Caco-2 (cell line): ENCODE data around the gene NECAP2. TPM values are rescaled to one million over a fixed set of nuclear protein-coding genes. Genes with fewer than 3 reads are reported as not detected.
"Not testable (repeated sequence)": the region's sequence is repeated elsewhere in the genome, so short reads cannot be mapped to it uniquely, and the experiment has no call there.

Experiments used
- BruUV-seq: library from RNA; stranded (reverse); fragments of 400-500 nt; replicated peaks from 2 replicates; lab custom pipeline; 2021; lab: Mats Ljungman, UMichigan
- CTCF ChIA-PET: fragments of 300-600 bp; sonication (Branson Sonifier 250); formaldehyde crosslinking; loops from one replicate; lab custom pipeline; 2022; ENCODE audit warnings: antibody characterized with exemption; lab: Charles Lee
- POLR2A ChIA-PET: fragments of 300-600 bp; sonication (Branson Sonifier 250); formaldehyde crosslinking; loops from one replicate; lab custom pipeline; 2022; ENCODE audit warnings: antibody characterized with exemption; lab: Charles Lee
- DNase-seq, 2 experiments: peaks; one replicate each; pipeline versions ENCODE4 v3.0.0 to v3.0.0-alpha.2; 2020 to 2022
- H3K27me3 ChIP-seq: replicated peaks from 2 replicates; pipeline ENCODE4 v1.6.0; 2011; ENCODE audit warnings: low read length; ENCODE audit not compliant: control insufficient read depth, insufficient read depth
- H3K36me3 ChIP-seq: 2 replicates; pipeline ENCODE4 v1.5.1; 2011; ENCODE audit warnings: low read length; ENCODE audit not compliant: control insufficient read depth, insufficient read depth
- H3K4me1 ChIP-seq: fragments of 250-450 bp; sonication (Bioruptor Pico); 2 replicates; pipeline ENCODE4 v1.5.1; 2020; ENCODE audit warnings: mild to moderate bottlenecking
- H3K4me3 ChIP-seq: 2 replicates; pipeline ENCODE4 v1.5.1; 2011; ENCODE audit warnings: low read depth, mild to moderate bottlenecking, control low read depth, low read length
- H3K9me3 ChIP-seq: fragments of 250-450 bp; sonication (Bioruptor Pico); 2 replicates; pipeline ENCODE4 v1.5.1; 2020; ENCODE audit warnings: mild to moderate bottlenecking, moderate library complexity
- H3K27ac Mint-ChIP-seq: one replicate; pipeline ENCODE4 v1.8.0; 2022; ENCODE audit warnings: mixed read lengths; ENCODE audit not compliant: unreplicated experiment
- H3K27me3 Mint-ChIP-seq: one replicate; pipeline ENCODE4 v1.8.0; 2022; ENCODE audit warnings: mixed read lengths; ENCODE audit not compliant: insufficient read depth, unreplicated experiment
- H3K36me3 Mint-ChIP-seq: one replicate; pipeline ENCODE4 v1.8.0; 2022; ENCODE audit warnings: mild to moderate bottlenecking, mixed read lengths; ENCODE audit not compliant: insufficient read depth, unreplicated experiment
- H3K4me1 Mint-ChIP-seq: one replicate; pipeline ENCODE4 v1.8.0; 2022; ENCODE audit warnings: low read depth, mixed read lengths; ENCODE audit not compliant: unreplicated experiment
- H3K4me3 Mint-ChIP-seq: one replicate; pipeline ENCODE4 v1.8.0; 2022; ENCODE audit warnings: mild to moderate bottlenecking, moderate library complexity, mixed read lengths; ENCODE audit not compliant: unreplicated experiment
- H3K9me3 Mint-ChIP-seq: one replicate; pipeline ENCODE4 v1.8.0; 2022; ENCODE audit warnings: mixed read lengths; ENCODE audit not compliant: unreplicated experiment
- CTCF ChIP-seq, 2 experiments: fragments of 200-600 bp in 1 of 2; IDR thresholded peaks; 1 replicate in 1 of 2; 2 replicates in 1 of 2; pipeline versions ENCODE4 v1.5.1 to v1.8.0; 2011 to 2022; ENCODE audit warnings: antibody characterized with exemption in 1 of 2, control low read depth in 1 of 2, inconsistent platforms in 1 of 2, low read depth in 1 of 2, low read length in 1 of 2, mild to moderate bottlenecking in 1 of 2, moderate library complexity in 1 of 2; ENCODE audit not compliant: insufficient read depth in 1 of 2, severe bottlenecking in 1 of 2, unreplicated experiment in 1 of 2
- intact Hi-C: fragments of 100-400 bp; cut with micrococcal nuclease; formaldehyde crosslinking; loops from one replicate; pipeline ENCODE4 v1.10.0; 2022; ENCODE audit not compliant: unreplicated experiment
- total RNA-seq: library from RNA; stranded (reverse); gene quantifications from 2 replicates; pipeline ENCODE4 v1.2.3, GENCODE V29; 2022

The NECAP2 gene
- total RNA-seq, 1 experiment from 2014 or later = 29.4 TPM

DNA sequence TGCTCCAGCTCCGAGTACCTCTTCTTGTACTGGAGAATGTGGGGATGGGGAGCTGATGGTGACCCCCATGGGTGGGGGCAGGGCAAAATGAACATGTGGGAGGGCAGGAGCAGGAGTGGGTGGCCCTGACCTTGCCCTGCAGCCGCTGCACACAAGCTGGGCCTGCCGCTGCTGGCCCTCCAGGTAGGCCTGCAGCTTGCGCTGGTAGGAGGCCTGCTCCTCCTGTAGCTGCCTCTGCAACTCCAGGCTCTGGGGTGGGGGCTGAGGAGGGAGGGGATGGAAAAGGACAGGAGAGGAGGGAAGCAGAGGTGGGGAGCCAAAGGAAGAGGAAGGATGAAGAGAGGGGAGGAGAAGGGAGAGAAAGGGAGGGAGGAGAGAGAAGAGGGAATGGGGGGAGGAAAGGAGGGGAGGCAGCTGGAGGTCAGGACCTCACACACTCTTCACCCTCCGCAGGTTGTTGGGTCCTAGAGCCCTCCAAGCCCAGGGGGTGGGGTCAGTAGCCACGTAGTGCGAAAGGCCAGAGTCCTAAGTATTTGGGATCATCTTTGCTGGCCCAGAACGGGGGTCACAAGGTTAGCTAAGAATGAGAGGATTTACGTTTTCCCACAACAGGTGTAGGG, 50.6 kb downstream of the NECAP2 start:
- POLR2A ChIA-PET = no interaction called here
- Mint-ChIP-seq H3K4me1 (no peaks in the 10 kb centered on the region), H3K27ac (no peak overlapping the region), H3K36me3 (no peaks in the 10 kb centered on the region), H3K4me3 (no peak overlapping the region), H3K9me3 (no peaks in the 10 kb centered on the region), H3K27me3 (no peaks in the 10 kb centered on the region)
- Histone ChIP-seq H3K9me3 (no peaks in the 10 kb centered on the region), H3K4me3 (no peak overlapping the region), H3K27me3 (no peaks in the 10 kb centered on the region), H3K4me1 (no peaks in the 10 kb centered on the region), H3K36me3 (no peaks in the 10 kb centered on the region)
- CTCF ChIA-PET = no interaction called here
- intact Hi-C loops = no loop called here
- no TSS peak for BruUV-seq
- no peak for DNase-seq
- TF ChIP-seq CTCF (IDR thresholded peaks at IDR 0.05; ENCODE audit: insufficient read depth in 1 of 2, low read depth in 1 of 2, low read length in 1 of 2, severe bottlenecking in 1 of 2, unreplicated experiment in 1 of 2) = no peak

DNA sequence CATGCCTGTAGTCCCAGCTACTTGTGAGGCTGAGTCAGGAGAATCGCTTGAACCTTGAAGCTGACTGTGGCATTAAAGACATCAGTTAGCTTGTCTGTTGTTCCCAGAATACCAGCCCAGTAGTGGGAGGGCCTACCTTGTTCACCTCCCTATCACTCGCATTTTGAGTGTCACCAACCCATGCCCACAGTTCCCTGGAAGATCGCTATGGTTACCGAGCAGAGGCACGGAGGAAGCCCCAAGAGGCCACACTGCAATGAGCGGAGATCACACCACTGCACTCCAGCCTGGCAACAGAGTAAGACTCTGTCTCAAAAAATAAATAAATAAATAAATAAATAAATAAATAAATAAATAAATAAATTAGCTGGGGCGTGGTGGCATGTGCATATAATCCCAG, 52.4 kb downstream of the NECAP2 start:
- H3K27ac Mint-ChIP-seq, H3K4me3 Mint-ChIP-seq, H3K36me3 ChIP-seq, intact Hi-C loops, H3K36me3 Mint-ChIP-seq, CTCF ChIA-PET, H3K27me3 ChIP-seq, BruUV-seq, DNase-seq, H3K4me1 Mint-ChIP-seq, POLR2A ChIA-PET, H3K27me3 Mint-ChIP-seq, H3K9me3 ChIP-seq, H3K4me3 ChIP-seq, H3K9me3 Mint-ChIP-seq, H3K4me1 ChIP-seq: not testable (repeated sequence)

DNA sequence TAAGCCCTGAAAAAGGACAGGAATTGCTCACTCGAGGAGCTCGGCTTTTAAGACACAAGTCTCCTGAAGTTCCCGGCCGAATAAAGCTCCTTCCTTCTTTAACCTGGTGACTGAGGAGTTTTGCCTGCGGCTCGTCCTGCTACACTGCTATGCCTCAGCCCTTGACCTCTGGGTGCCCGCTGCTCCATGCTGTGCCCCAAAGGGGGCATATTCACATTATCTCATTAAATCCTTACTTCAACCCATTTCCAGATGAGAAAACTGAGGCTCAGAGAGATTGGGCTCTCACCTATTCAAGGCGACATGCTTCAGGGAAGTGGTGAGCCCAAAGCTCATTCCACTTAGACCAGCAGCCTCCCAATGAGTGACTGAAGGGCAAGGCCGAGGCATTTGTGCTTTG, 53.2 kb downstream of the NECAP2 start:
- H3K4me1 Mint-ChIP-seq, H3K27ac Mint-ChIP-seq, H3K9me3 Mint-ChIP-seq, H3K4me3 Mint-ChIP-seq, DNase-seq, H3K36me3 Mint-ChIP-seq, H3K4me1 ChIP-seq, H3K27me3 ChIP-seq, H3K27me3 Mint-ChIP-seq, H3K9me3 ChIP-seq, H3K36me3 ChIP-seq, CTCF ChIA-PET, intact Hi-C loops, POLR2A ChIA-PET, H3K4me3 ChIP-seq, BruUV-seq: not testable (repeated sequence)

GRCh38 chr1:16497474-16497904, 57.0 kb downstream of the NECAP2 start:
- intact Hi-C loops, H3K4me1 Mint-ChIP-seq, H3K4me3 ChIP-seq, DNase-seq, POLR2A ChIA-PET, CTCF ChIA-PET, H3K9me3 ChIP-seq, H3K4me1 ChIP-seq, H3K9me3 Mint-ChIP-seq, H3K27me3 ChIP-seq, H3K36me3 Mint-ChIP-seq, H3K27ac Mint-ChIP-seq, H3K27me3 Mint-ChIP-seq, H3K36me3 ChIP-seq: not testable (repeated sequence)
- TSS peak; percentile 16 for BruUV-seq
- peak overlapping the region; percentile 85 for H3K4me3 Mint-ChIP-seq

- H3K27me3 Mint-ChIP-seq, H3K36me3 ChIP-seq, H3K27me3 ChIP-seq, BruUV-seq, CTCF ChIA-PET, H3K9me3 Mint-ChIP-seq, H3K27ac Mint-ChIP-seq, DNase-seq, H3K4me1 Mint-ChIP-seq, POLR2A ChIA-PET, H3K9me3 ChIP-seq, H3K36me3 Mint-ChIP-seq, intact Hi-C loops, H3K4me1 ChIP-seq: not testable (repeated sequence)
- H3K4me3 Mint-ChIP-seq = peak overlapping the region; percentile 85
- peak overlapping the region; percentile 71 for H3K4me3 ChIP-seq
These were observed 57.5 kb downstream of the NECAP2 start for GRCh38 chr1:16498047-16498446.
